Measurements from ENCODE around the gene RING1. TPM values are rescaled to one million over a fixed set of nuclear protein-coding genes. Genes with fewer than 3 reads are reported as not detected.

RING1 gene
- total RNA-seq, 4 donors from 2014 or later: 16.1 to 25.2 (median 21.6) TPM

GRCh38 chr6:33177552-33178446, 30.5 kb upstream of the RING1 start:
- Histone ChIP-seq H3K4me3 (no peak overlapping the region), H3K36me3 (no peaks in the 10 kb centered on the region), H3K27ac (no peak overlapping the region), H3K9me3 (no peaks in the 10 kb centered on the region), H3K27me3 (no peaks in the 10 kb centered on the region), H3K4me1 (no peaks in the 10 kb centered on the region)
- WGBS, 2 donors: 79 to 83% methylated on average over 19 of the region's 19 CpGs
- no peak for DNase-seq (ENCODE audit: low spot score in 2 of 2)
- no peak for TF ChIP-seq EP300 (IDR thresholded peaks at IDR 0.05)
- no peak for TF ChIP-seq POLR2A (IDR thresholded peaks at IDR 0.05)
- TF ChIP-seq, protein P1, sequence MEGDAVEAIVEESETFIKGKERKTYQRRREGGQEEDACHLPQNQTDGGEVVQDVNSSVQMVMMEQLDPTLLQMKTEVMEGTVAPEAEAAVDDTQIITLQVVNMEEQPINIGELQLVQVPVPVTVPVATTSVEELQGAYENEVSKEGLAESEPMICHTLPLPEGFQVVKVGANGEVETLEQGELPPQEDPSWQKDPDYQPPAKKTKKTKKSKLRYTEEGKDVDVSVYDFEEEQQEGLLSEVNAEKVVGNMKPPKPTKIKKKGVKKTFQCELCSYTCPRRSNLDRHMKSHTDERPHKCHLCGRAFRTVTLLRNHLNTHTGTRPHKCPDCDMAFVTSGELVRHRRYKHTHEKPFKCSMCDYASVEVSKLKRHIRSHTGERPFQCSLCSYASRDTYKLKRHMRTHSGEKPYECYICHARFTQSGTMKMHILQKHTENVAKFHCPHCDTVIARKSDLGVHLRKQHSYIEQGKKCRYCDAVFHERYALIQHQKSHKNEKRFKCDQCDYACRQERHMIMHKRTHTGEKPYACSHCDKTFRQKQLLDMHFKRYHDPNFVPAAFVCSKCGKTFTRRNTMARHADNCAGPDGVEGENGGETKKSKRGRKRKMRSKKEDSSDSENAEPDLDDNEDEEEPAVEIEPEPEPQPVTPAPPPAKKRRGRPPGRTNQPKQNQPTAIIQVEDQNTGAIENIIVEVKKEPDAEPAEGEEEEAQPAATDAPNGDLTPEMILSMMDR (IDR thresholded peaks at IDR 0.05): no peak

- TF ChIP-seq POLR2A (IDR thresholded peaks at IDR 0.05) (no peak), EP300 (IDR thresholded peaks at IDR 0.05) (no peak)
- TF ChIP-seq, protein P1 (IDR thresholded peaks at IDR 0.05): no peak
- H3K4me3 ChIP-seq: no peak overlapping the region
- 86 to 89% methylated on average over 9 to 10 of the region's 10 CpGs for WGBS, 2 donors
- H3K27ac ChIP-seq: no peak overlapping the region
- H3K4me1 ChIP-seq: no peaks in the 10 kb centered on the region
- H3K36me3 ChIP-seq: no peaks in the 10 kb centered on the region
- H3K9me3 ChIP-seq: no peaks in the 10 kb centered on the region
- DNase-seq (ENCODE audit: low spot score in 2 of 2): no peak
- no peaks in the 10 kb centered on the region for H3K27me3 ChIP-seq
Observed at GRCh38 chr6:33178755-33179475, 29.4 kb upstream of the RING1 start.

DNA sequence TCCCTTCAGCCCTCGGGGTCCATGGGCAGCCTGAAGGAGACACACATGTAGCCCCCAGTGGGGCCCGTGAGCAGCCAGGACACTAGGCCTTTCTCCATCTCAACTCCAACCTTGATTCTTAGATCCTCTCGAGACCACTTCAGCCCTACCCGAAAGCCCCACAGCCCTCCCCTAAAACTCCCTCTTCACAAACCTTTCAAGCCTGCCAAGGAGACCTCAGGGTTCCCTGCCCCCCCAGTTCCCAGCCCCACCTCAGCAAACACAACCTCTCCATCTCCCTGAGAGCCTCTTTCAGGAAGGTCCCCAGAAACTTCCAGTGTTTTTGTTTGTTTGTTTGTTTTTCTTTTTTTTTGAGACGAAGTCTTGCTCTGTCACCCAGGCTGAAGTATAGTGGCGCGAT, 27.2 kb upstream of the RING1 start:
- no peaks in the 10 kb centered on the region for H3K4me1 ChIP-seq
- WGBS, 2 donors: 83 to 89% methylated on average over 7 of the region's 7 CpGs
- no peak overlapping the region for H3K4me3 ChIP-seq
- no peaks in the 10 kb centered on the region for H3K36me3 ChIP-seq
- no peak overlapping the region for H3K27ac ChIP-seq
- H3K9me3 ChIP-seq: no peaks in the 10 kb centered on the region
- no peak for DNase-seq (ENCODE audit: low spot score in 2 of 2)
- H3K27me3 ChIP-seq: no peaks in the 10 kb centered on the region
- no peak for TF ChIP-seq POLR2A (IDR thresholded peaks at IDR 0.05)
- TF ChIP-seq, protein P1 (IDR thresholded peaks at IDR 0.05): no peak
- TF ChIP-seq EP300 (IDR thresholded peaks at IDR 0.05): no peak

- no peak for TF ChIP-seq EP300 (IDR thresholded peaks at IDR 0.05)
- no peak for TF ChIP-seq POLR2A (IDR thresholded peaks at IDR 0.05)
- TF ChIP-seq, protein P1 (IDR thresholded peaks at IDR 0.05): no peak
- Histone ChIP-seq H3K36me3 (peaks cover 0 to 6% (median 0%) of the 10 kb centered on the region in 3 donors), H3K27me3 (no peaks in the 10 kb centered on the region), H3K4me3 (no peak overlapping the region), H3K4me1 (no peaks in the 10 kb centered on the region), H3K9me3 (no peaks in the 10 kb centered on the region), H3K27ac (no peak overlapping the region)
- no peak for DNase-seq (ENCODE audit: low spot score in 2 of 2)
- 76 to 79% methylated on average over 5 of the region's 5 CpGs for WGBS, 2 donors
Observed at GRCh38 chr6:33183071-33183683, 25.1 kb upstream of the RING1 start.
